ENCODE measurements around the gene WDHD1.

The WDHD1 gene

DNA sequence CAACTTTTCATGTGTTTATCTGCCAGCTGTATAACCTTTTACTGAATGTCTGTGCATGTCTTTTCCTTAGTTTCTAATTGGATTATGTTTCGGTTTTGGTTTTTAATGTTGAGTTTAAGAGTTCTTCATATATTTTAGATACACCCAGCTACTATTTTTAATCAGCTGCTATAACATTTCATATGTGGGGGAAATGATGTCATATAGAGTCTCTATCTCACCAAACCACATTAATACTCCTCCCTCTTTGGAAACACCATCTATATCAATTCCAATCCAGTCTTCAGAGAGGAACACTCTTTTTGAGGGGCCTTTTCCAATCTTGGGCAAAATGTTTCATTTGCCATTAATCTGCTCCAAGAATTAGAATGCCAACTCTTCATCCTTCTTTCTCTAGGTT is 95.8 kb downstream of the WDHD1 start:
- H3K9me3 ChIP-seq (replicated peaks; ENCODE audit: insufficient read depth, low read length): no peaks in the 10 kb centered on the region
- no peaks in the 10 kb centered on the region for H3K9me2 ChIP-seq (replicated peaks; ENCODE audit: insufficient read depth, low read length)
- H3K79me2 ChIP-seq (ENCODE audit: low read length): no peaks in the 10 kb centered on the region
- no peak for DNase-seq
- no peak overlapping the region for H3K4me3 ChIP-seq (ENCODE audit: low read length)
- H3K4me1 ChIP-seq (ENCODE audit: low read length): no peaks in the 10 kb centered on the region
- no peaks in the 10 kb centered on the region for H3K36me3 ChIP-seq (replicated peaks; ENCODE audit: insufficient read depth, low read length)
- H3K27ac ChIP-seq (ENCODE audit: low read length): no peak overlapping the region
- no peaks in the 10 kb centered on the region for H3K27me3 ChIP-seq (replicated peaks; ENCODE audit: insufficient read depth, low read length)
- no peak overlapping the region for H2AFZ ChIP-seq (ENCODE audit: low read length)
- no peaks in the 10 kb centered on the region for H4K20me1 ChIP-seq (ENCODE audit: insufficient read depth, low read length)
- no peak overlapping the region for H3K9ac ChIP-seq (ENCODE audit: low read length)
- no peaks in the 10 kb centered on the region for H3F3A ChIP-seq (ENCODE audit: insufficient read depth, low read length)
- TF ChIP-seq, protein P1, sequence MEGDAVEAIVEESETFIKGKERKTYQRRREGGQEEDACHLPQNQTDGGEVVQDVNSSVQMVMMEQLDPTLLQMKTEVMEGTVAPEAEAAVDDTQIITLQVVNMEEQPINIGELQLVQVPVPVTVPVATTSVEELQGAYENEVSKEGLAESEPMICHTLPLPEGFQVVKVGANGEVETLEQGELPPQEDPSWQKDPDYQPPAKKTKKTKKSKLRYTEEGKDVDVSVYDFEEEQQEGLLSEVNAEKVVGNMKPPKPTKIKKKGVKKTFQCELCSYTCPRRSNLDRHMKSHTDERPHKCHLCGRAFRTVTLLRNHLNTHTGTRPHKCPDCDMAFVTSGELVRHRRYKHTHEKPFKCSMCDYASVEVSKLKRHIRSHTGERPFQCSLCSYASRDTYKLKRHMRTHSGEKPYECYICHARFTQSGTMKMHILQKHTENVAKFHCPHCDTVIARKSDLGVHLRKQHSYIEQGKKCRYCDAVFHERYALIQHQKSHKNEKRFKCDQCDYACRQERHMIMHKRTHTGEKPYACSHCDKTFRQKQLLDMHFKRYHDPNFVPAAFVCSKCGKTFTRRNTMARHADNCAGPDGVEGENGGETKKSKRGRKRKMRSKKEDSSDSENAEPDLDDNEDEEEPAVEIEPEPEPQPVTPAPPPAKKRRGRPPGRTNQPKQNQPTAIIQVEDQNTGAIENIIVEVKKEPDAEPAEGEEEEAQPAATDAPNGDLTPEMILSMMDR (IDR thresholded peaks at IDR 0.05; ENCODE audit: low read length): no peak
- TF ChIP-seq EZH2 (optimal IDR thresholded peaks at IDR 0.05; ENCODE audit: low read depth, low read length) (no peak), EZH2phosphoT487 (IDR thresholded peaks at IDR 0.05; ENCODE audit: low read length) (no peak)
- no peak overlapping the region for H3K4me2 ChIP-seq (ENCODE audit: low read depth, low read length)

DNA sequence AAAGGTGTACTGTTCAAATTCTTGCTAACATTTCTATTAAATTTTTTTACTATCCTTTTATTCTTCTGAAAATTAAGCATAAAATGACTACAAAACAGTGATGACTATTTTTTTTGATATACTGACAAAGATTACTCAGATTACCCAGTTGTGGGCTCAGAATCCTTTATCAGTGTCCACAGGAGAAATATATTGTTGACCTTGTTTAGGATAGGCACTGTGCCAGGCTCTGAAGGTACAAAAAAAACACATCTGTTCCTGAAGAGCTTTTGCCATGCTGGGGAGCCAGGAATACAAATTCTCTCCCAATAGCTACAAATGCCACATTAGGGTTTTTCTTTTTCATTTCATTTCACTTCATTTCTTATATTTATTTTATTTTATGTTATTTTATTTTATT is 97.3 kb downstream of the WDHD1 start:
- Histone ChIP-seq H3K4me3 (ENCODE audit: low read length) (no peak overlapping the region), H3F3A (ENCODE audit: insufficient read depth, low read length) (no peaks in the 10 kb centered on the region), H4K20me1 (ENCODE audit: insufficient read depth, low read length) (no peaks in the 10 kb centered on the region), H3K9me3 (replicated peaks; ENCODE audit: insufficient read depth, low read length) (no peaks in the 10 kb centered on the region), H3K9me2 (replicated peaks; ENCODE audit: insufficient read depth, low read length) (no peaks in the 10 kb centered on the region), H3K27me3 (replicated peaks; ENCODE audit: insufficient read depth, low read length) (no peaks in the 10 kb centered on the region), H3K27ac (ENCODE audit: low read length) (no peak overlapping the region), H2AFZ (ENCODE audit: low read length) (no peak overlapping the region), H3K4me1 (ENCODE audit: low read length) (no peaks in the 10 kb centered on the region), H3K79me2 (ENCODE audit: low read length) (no peaks in the 10 kb centered on the region), H3K9ac (ENCODE audit: low read length) (no peak overlapping the region), H3K4me2 (ENCODE audit: low read depth, low read length) (no peak overlapping the region), H3K36me3 (replicated peaks; ENCODE audit: insufficient read depth, low read length) (no peaks in the 10 kb centered on the region)
- TF ChIP-seq, protein P1 (IDR thresholded peaks at IDR 0.05; ENCODE audit: low read length): no peak
- no peak for TF ChIP-seq EZH2 (optimal IDR thresholded peaks at IDR 0.05; ENCODE audit: low read depth, low read length)
- no peak for DNase-seq

DNA sequence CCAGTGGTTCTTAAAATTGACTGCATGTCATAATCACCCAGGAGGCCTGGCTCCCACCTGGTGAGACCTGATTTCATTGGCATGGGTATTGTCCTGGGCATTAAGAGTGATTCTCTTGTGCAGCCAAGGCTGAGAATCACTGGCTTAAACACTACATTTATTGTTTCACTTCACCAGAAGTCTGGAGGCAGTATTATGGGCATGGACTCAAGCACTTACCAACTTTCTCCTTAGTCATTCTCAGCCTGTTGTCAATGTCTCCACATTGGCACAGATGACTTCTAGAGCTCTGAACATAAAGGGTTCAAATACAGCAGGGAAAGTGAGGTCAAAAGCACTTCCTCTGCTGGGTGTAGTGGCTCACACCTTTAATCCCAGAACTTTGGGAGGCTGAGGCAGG is 98.7 kb downstream of the WDHD1 start:
- Histone ChIP-seq H3K27me3 (replicated peaks; ENCODE audit: insufficient read depth, low read length) (no peaks in the 10 kb centered on the region), H2AFZ (ENCODE audit: low read length) (no peak overlapping the region), H3F3A (ENCODE audit: insufficient read depth, low read length) (no peaks in the 10 kb centered on the region), H3K4me2 (ENCODE audit: low read depth, low read length) (no peak overlapping the region), H3K4me1 (ENCODE audit: low read length) (no peaks in the 10 kb centered on the region), H3K4me3 (ENCODE audit: low read length) (no peak overlapping the region), H3K9ac (ENCODE audit: low read length) (no peak overlapping the region), H3K9me3 (replicated peaks; ENCODE audit: insufficient read depth, low read length) (no peaks in the 10 kb centered on the region), H3K36me3 (replicated peaks; ENCODE audit: insufficient read depth, low read length) (no peaks in the 10 kb centered on the region), H3K27ac (ENCODE audit: low read length) (no peak overlapping the region), H4K20me1 (ENCODE audit: insufficient read depth, low read length) (no peaks in the 10 kb centered on the region), H3K79me2 (ENCODE audit: low read length) (no peaks in the 10 kb centered on the region), H3K9me2 (replicated peaks; ENCODE audit: insufficient read depth, low read length) (no peaks in the 10 kb centered on the region)
- DNase-seq: no peak
- TF ChIP-seq EZH2 (optimal IDR thresholded peaks at IDR 0.05; ENCODE audit: low read depth, low read length) (no peak), EZH2phosphoT487 (IDR thresholded peaks at IDR 0.05; ENCODE audit: low read length) (no peak)
- TF ChIP-seq, protein P1 (IDR thresholded peaks at IDR 0.05; ENCODE audit: low read length): no peak
